Neural cell (in vitro differentiated cells): Measurements from ENCODE around the gene PPP2CA.

Experiments used
- CTCF ChIP-seq: fragments of 450-650 bp; IDR thresholded peaks from 2 replicates; pipeline ENCODE4 v1.5.1; 2014; ENCODE audit warnings: antibody characterized with exemption, mild to moderate bottlenecking, moderate library complexity; ENCODE audit not compliant: poor library complexity, severe bottlenecking
- EP300 ChIP-seq: fragments of 450-650 bp; conservative IDR thresholded peaks from 2 replicates; pipeline ENCODE4 v1.6.1; 2014; ENCODE audit warnings: antibody characterized with exemption, mild to moderate bottlenecking, moderate library complexity; ENCODE audit not compliant: poor library complexity, severe bottlenecking
- POLR2AphosphoS5 ChIP-seq: IDR thresholded peaks from 2 replicates; pipeline ENCODE4 v1.6.1; 2012
- REST ChIP-seq: IDR thresholded peaks from 2 replicates; pipeline ENCODE4 v1.6.1; 2012; ENCODE audit warnings: borderline replicate concordance
- TAF1 ChIP-seq: IDR thresholded peaks from 2 replicates; pipeline ENCODE4 v1.6.1; 2012; ENCODE audit warnings: low read depth

DNA sequence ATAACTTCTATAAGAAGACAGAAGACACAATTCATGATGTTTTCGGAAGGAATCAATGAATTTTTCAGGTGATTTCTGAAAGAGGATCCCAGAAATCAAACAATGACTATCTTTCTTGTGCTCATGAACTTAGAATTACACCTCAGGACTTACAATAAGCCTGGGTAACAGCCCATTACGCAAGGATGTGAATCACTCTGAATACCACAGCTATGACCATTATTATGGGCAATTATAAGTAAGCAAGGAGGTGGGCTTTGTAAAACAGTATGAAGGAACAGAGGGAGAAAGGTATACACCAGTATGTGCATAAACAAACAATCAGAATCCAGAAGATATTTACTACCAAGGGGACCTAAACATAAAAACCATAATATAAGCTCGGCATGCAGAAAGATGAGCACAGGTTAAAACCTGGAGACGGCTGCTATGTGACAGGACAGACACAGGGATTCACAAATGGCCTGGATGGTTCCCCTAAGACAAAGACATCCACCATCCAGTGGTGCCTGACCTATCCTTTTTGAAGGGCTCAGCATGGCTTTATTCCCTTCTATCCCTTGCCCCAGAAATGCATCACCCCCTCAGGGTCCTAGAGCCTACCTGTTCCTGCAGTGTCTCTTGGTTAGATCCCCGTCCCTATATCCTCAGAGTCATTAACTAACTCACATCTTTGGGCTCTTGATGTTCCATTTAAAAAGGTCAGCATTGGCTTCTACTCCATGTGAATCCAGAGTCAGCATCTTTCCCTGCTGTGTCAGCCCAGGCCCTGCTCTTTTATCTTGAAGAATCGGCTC, 21.8 kb upstream of the PPP2CA start:
- TF ChIP-seq CTCF (no peak), REST (no peak), TAF1 (no peak), EP300 (no peak), POLR2AphosphoS5 (no peak)
